Panc1 (cell line): ENCODE results near the gene SH3BP1. TPM values are rescaled to one million over a fixed set of nuclear protein-coding genes. Genes with fewer than 3 reads are reported as not detected.
A peak's percentile ranks its signal among the peaks of the same experiment; 100 is the strongest.

ENCODE experiments used
- ATAC-seq: fragments of 200-7000 bp; cut with Tn5 transposase; 2 replicates; pipeline ENCODE4 v1.9.1; 2020; ENCODE audit warnings: mild to moderate bottlenecking, moderate library complexity
- BruUV-seq: library from RNA; stranded (reverse); fragments of 400-500 nt; replicated peaks from 2 replicates; lab custom pipeline; 2021; lab: Mats Ljungman, UMichigan
- CTCF ChIA-PET: fragments of 300-600 bp; sonication (Branson Sonifier 250); formaldehyde crosslinking; loops from one replicate; lab custom pipeline; 2022; ENCODE audit warnings: antibody characterized with exemption; lab: Charles Lee
- POLR2A ChIA-PET: fragments of 300-600 bp; sonication (Branson Sonifier 250); formaldehyde crosslinking; loops from one replicate; lab custom pipeline; 2022; ENCODE audit warnings: antibody characterized with exemption; lab: Charles Lee
- DNase-seq: peaks from one replicate; pipeline ENCODE4 v3.0.0-alpha.2; 2010; ENCODE audit warnings: low read depth, low spot score
- H3K27ac ChIP-seq: 2 replicates; pipeline ENCODE4 v1.5.1; 2011; ENCODE audit warnings: mild to moderate bottlenecking, low read length, inconsistent platforms
- H3K27me3 ChIP-seq: fragments of 200-500 bp; sonication (Bioruptor generic); 2 replicates; pipeline ENCODE4 v1.6.0; 2014; ENCODE audit warnings: low read length, inconsistent platforms; ENCODE audit not compliant: control insufficient read depth, insufficient read depth
- H3K36me3 ChIP-seq: fragments of 200-500 bp; sonication (Bioruptor generic); 2 replicates; pipeline ENCODE4 v1.5.1; 2014; ENCODE audit warnings: inconsistent platforms, mild to moderate bottlenecking, low read length, moderate library complexity; ENCODE audit not compliant: control insufficient read depth, insufficient read depth
- H3K4me1 ChIP-seq: 2 replicates; pipeline ENCODE4 v1.5.1; 2011; ENCODE audit warnings: inconsistent platforms, mild to moderate bottlenecking, low read length, moderate library complexity; ENCODE audit not compliant: control insufficient read depth, insufficient read depth
- H3K4me3 ChIP-seq, 2 experiments: 2 replicates each; pipeline ENCODE4 v1.5.1; 2011 to 2012; ENCODE audit warnings: low read depth in 2 of 2, low read length in 2 of 2, mild to moderate bottlenecking in 2 of 2, inconsistent platforms in 1 of 2, moderate library complexity in 1 of 2
- H3K9me3 ChIP-seq: fragments of 200-500 bp; sonication (Bioruptor generic); 2 replicates; pipeline ENCODE4 v1.5.1; 2014; ENCODE audit warnings: low read depth, mild to moderate bottlenecking, inconsistent platforms, low read length, moderate library complexity; ENCODE audit not compliant: control insufficient read depth, insufficient read depth
- POLR2AphosphoS5 ChIP-seq: IDR thresholded peaks from 2 replicates; pipeline ENCODE4 v1.6.1; 2012; ENCODE audit warnings: mild to moderate bottlenecking, low read depth, low read length, moderate library complexity
- REST ChIP-seq, 2 experiments: IDR thresholded peaks; 2 replicates each; pipeline ENCODE4 v1.6.1; 2011 to 2012; ENCODE audit warnings: low read depth in 2 of 2, control low read depth in 1 of 2, low read length in 1 of 2, mild to moderate bottlenecking in 1 of 2, moderate library complexity in 1 of 2; ENCODE audit not compliant: insufficient read depth in 1 of 2
- SIN3A ChIP-seq: IDR thresholded peaks from 2 replicates; pipeline ENCODE4 v1.6.1; 2012; ENCODE audit warnings: low read depth, mild to moderate bottlenecking, low read length, moderate library complexity, borderline replicate concordance; ENCODE audit not compliant: insufficient read depth
- TCF7L2 ChIP-seq: IDR thresholded peaks from 2 replicates; pipeline ENCODE4 v1.6.1; 2011; ENCODE audit warnings: mild to moderate bottlenecking, low read depth, low read length, inconsistent platforms
- in situ Hi-C: cut with HindIII; loops from 2 replicates; pipeline ENCODE4 v1.10.0; 2016; ENCODE audit warnings: low sequenced_read_pairs, low pct_unique_long_range_greater_than_20kb
- intact Hi-C: fragments of 100-400 bp; cut with micrococcal nuclease; formaldehyde crosslinking; loops from one replicate; pipeline ENCODE4 v1.10.0; 2022; ENCODE audit not compliant: unreplicated experiment
- total RNA-seq: library from RNA; stranded (reverse); gene quantifications from one replicate; pipeline ENCODE4 v1.2.1, GENCODE V29; 2021; ENCODE audit not compliant: unreplicated experiment
- TF ChIP-seq, protein P1 (sequence below): fragments of 450-650 bp; IDR thresholded peaks from 2 replicates; pipeline ENCODE4 v1.5.1; 2017; ENCODE audit warnings: mild to moderate bottlenecking

SH3BP1 gene
- total RNA-seq, 1 experiment from 2014 or later = 6.8 TPM

- intact Hi-C loops = no loop called here
- no peaks in the 10 kb centered on the region for H3K36me3 ChIP-seq
- POLR2A ChIA-PET = no interaction called here
These were observed 5.0 kb upstream of the SH3BP1 start for GRCh38 chr22:37634417-37634924.

GRCh38 chr22:37635157-37635556, 4.3 kb upstream of the SH3BP1 start:
- ATAC-seq = no peak
- no peak overlapping the region for H3K4me3 ChIP-seq
- no peaks in the 10 kb centered on the region for H3K27me3 ChIP-seq
- H3K9me3 ChIP-seq = no peaks in the 10 kb centered on the region
- intact Hi-C loops (no loop called here), in situ Hi-C loops (no loop called here)
- no peak for TF ChIP-seq SIN3A
- no peak for TF ChIP-seq POLR2AphosphoS5
- TF ChIP-seq TCF7L2 = no peak
- TF ChIP-seq, protein P1, sequence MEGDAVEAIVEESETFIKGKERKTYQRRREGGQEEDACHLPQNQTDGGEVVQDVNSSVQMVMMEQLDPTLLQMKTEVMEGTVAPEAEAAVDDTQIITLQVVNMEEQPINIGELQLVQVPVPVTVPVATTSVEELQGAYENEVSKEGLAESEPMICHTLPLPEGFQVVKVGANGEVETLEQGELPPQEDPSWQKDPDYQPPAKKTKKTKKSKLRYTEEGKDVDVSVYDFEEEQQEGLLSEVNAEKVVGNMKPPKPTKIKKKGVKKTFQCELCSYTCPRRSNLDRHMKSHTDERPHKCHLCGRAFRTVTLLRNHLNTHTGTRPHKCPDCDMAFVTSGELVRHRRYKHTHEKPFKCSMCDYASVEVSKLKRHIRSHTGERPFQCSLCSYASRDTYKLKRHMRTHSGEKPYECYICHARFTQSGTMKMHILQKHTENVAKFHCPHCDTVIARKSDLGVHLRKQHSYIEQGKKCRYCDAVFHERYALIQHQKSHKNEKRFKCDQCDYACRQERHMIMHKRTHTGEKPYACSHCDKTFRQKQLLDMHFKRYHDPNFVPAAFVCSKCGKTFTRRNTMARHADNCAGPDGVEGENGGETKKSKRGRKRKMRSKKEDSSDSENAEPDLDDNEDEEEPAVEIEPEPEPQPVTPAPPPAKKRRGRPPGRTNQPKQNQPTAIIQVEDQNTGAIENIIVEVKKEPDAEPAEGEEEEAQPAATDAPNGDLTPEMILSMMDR = no peak
- TF ChIP-seq REST (IDR thresholded peaks at IDR 0.05; ENCODE audit: insufficient read depth in 1 of 2, low read depth in 2 of 2, low read length in 1 of 2) = no peak
- H3K27ac ChIP-seq = no peak overlapping the region
- H3K36me3 ChIP-seq = no peaks in the 10 kb centered on the region
- CTCF ChIA-PET = no interaction called here
- no peak for DNase-seq
- peaks cover 19% of the 10 kb centered on the region for H3K4me1 ChIP-seq
- no TSS peak for BruUV-seq
- POLR2A ChIA-PET = no interaction called here

More at GRCh38 chr22:37634417-37634924, 5.0 kb upstream of the SH3BP1 start:
- no peaks in the 10 kb centered on the region for H3K27me3 ChIP-seq
- BruUV-seq = no TSS peak
- in situ Hi-C loops = no loop called here
- peaks cover 19% of the 10 kb centered on the region for H3K4me1 ChIP-seq
- H3K9me3 ChIP-seq = no peaks in the 10 kb centered on the region
- ATAC-seq (no peak), DNase-seq (no peak)
- H3K27ac ChIP-seq = 0 out of 2 replicates have a peak overlapping the region, but pooled peaks have one; percentile 23
- CTCF ChIA-PET = interaction anchor here (0.6 to 1.1 kb wide), 3 partner anchors 9 to 51 kb away, joined by 3 read pairs; no protein-coding TSS in a partner anchor
- TF ChIP-seq, protein P1 = peak; percentile 37; the same call in 1 of the 2 replicates
- no peak for TF ChIP-seq REST (IDR thresholded peaks at IDR 0.05; ENCODE audit: insufficient read depth in 1 of 2, low read depth in 2 of 2, low read length in 1 of 2)
- H3K4me3 ChIP-seq = no peak overlapping the region
